Brain pericyte (primary cell): ENCODE results near the gene ITPKB.

Experiments
- DNase-seq: peaks from one replicate; pipeline ENCODE4 v3.0.0-alpha.2; 2012; ENCODE audit warnings: low read depth, low spot score

ITPKB gene

DNA sequence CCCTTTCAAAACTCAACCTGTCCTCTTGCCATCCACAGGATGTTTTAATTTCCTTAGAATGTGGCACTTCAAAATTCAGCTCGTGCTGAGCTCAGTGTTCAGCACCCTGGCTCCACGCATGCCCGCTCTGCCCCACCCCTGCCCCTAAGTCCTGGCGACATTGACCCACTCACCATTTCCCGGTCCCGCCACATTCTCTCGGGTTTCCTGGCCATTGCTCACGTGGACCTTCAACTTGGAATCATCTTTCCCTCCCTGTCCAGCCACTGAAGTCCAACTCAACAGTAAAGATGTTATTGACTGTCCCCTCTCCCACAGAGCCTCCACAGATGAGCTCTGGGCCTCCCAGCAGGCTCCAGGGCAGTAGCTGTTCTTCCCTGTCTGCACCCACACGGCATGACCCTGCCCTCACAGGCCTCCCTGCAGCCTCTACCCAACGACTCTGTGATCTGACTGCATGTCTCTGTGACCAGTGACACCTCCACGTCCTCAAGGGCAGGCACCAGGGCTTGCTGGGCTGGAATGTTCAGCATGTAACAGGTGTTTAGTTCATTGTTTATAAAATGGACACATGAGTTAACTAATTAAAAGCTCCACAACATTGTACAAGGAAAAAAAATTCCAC, 53.8 kb downstream of the ITPKB start:
- DNase-seq, result no peak

DNA sequence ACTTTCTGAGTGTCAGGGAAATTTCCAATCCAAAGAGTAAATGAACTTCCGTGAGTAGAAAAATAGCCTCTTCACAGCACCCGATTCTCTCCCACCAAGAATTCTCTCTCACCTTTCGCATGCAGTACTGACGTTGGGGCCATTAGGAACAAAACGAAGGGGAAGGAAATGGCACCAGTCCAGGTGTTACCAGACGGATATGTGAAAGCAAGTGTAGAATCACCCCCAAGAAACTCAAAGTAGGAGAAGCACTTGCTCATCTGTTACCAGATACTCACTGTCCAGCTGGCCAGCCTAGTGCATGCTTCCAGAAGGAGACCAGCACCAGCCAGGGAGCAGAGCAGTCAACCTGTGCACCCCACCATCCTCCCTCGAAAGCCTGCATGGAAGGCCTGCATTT, 55.1 kb downstream of the ITPKB start:
- no peak for DNase-seq

DNA sequence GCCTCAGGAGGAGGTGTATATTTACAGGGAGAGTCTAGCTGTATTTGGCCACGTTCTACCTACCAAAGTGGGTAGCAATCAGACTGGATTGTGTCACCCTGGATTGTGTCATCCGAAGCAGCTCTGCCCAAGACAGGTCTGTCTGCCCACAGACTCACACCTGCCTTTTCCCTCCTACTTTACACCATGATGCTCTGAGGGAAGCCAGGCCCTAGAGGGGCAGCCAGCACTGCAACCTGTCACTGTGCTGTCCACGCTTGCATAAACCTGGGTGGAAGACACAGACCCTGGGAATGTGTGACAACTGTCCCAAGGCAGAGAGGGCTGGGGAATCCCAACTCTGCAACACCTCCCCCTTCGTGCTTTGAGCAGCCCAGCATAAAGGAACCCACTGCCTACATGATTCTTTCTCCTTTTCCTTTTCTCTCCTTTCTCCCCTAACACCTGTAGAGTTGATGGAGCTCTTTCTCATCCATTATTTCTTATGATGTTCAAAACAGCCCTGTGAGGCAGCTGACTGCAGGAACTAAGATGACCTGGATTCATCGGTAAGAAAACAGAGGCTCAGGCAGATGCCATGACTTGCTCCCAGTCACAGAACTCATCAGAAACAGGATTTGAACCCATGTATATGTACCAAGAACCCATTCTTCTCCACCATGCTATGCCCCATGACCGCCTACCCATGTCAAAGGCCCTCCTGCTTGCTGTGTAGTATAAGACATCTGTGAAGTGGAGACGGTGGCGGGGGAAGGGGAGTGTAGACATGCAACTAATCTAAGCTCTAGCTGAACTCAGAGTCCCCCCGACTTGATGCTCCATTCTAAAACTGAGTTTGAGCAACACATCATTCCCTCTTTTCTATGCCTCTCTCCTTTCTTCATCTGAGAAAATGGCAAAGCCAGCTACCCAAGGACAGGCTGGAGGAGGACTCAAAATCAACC, 55.9 kb downstream of the ITPKB start:
- DNase-seq, result no peak

DNA sequence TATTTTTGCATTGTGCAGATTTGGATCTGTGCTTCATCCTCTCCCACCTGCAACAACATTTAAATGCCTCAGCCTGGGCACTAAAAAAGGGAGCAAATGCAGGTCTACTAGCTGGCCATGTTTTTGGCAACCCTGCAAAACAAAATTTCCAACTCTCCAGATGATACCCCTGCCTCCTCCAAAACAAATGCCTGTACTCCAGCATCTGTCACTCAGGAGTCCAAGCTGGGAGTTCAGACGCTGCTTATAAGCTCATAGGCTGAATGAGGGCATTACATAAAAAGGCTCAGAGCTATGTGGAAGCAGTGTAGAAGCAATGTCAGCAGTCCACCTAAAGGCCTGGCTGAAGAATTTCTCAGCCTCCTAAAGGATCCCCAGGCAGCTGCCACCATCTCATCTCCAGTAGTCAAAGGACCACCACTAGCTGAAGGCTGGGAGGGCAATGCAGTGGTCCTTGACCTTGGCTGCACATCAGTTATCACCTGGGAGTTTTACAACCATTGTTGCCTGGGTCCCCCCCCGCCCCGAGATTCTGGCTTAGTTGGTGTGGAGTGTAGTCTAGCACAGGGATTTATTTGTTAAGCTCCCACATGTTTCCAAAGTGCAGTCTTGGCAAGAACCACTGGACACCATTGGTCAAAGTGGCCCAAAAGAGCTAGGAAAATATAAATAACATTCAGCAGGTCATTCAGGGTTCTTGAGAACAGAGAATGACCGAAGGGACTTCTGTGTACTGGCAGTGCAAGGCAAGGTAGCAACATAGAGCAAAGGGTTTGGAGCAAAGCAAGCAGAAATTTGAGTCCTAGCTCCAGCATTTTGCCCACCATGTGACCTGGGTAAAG, 57.2 kb downstream of the ITPKB start:
- no peak for DNase-seq

DNA sequence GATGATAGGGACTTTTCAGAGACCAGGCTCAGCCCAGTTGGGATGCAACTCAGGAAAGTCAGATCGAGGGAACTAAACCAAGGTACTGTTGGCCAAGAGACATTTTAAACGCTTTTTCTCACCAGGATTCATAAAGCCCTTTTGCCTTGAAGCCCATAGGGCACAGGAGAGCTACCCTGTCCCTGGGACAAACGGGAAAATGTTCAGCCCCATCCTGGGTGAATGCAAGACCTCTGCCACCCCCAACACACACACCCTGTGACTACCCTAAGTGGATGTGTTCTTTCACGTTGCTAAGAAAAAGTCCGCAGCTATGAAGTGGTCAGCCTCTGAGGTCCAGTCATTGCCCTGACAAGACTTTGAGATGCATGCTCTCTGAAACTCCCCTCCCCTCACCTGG, 58.4 kb downstream of the ITPKB start:
- no peak for DNase-seq

DNA sequence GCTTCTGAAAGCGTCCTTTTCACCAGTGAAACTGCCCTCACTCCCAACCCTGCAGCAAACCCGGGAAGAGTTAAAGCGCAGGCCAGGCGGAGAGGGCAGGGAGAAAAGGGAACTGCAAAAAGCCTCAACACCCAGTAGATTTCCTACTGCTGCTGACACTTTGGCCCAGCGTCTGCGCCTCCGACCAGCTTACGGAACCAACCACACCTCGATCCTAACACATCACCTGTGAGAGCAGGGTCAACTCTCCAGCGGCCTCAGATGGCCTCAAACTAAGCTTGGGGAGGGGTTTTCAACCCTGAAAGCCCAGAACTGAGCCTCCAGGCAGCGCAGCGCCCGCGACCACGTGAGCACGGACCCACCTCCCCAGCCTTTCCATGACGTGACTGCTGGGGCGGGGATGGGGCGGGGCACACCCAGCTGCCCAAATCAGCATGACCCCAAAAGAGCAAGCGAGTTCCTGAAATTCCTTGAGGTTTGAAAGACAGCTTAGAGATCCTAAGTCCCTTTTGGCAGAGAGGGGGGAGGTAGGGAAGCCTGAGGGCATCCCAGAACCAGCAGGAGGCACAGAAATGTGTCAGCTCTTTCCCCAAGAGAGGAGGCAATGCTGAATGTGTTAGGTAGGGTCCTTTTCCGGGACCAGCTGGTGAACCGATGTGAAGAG, 59.1 kb downstream of the ITPKB start:
- DNase-seq, result no peak

DNA sequence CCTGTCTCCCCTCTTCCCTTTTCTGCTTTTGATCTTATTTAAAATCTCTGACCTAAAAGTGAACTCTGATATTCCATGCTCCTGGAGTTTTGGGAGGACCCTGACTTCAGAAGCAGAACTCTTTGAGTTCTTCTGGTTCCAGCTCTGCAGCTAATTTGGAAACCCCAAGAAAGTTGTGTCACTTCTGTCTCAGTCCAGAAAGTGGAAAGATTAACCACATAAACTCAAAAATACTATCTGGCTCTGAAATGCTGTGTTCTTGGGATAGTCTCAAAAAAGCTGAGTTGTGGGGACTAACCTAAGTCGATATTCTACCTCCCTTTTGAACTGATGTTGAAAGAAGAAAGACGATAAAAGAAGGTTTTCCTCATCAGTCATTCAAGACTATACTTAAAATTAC, 59.8 kb downstream of the ITPKB start:
- DNase-seq, result no peak

DNA sequence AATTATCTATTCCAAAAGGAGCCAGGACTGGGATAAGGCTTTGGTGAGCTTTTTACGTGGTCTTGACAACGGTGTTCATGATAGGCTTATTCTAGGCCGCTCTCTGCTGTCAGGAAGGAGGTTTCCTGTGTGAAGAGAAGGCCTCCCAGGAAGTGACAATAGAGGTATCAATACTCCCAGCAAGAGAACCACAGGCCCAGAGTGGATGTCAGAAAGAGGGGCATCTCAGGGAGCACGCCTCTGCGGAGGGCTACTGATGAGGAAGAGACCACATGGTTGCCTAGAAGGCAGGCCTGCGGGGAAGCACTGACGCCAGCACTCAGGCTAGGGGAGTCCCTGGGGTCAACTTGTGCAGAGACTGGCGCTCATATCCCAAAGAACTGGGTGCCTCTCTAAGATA, 60.4 kb downstream of the ITPKB start:
- DNase-seq, result no peak

DNA sequence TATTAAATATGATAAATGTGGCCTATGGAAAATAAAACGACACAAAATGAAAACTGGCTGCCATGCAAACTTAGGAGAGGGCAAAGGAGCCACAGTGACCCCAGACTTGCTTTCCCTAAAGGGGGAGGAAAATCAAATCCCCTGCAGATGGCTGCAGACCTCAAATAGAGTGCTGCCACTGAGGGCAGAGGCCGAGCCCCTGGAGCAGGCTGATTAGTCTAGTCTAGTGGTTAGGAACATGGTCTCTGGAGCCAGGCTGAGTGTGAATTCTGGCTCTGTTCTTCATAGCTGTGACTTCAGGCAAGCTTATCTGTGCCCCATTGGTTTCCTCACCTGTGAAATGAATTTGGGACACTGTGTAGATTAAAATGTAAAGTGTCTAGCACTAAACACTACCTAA, 60.8 kb downstream of the ITPKB start:
- DNase-seq, result no peak

DNA sequence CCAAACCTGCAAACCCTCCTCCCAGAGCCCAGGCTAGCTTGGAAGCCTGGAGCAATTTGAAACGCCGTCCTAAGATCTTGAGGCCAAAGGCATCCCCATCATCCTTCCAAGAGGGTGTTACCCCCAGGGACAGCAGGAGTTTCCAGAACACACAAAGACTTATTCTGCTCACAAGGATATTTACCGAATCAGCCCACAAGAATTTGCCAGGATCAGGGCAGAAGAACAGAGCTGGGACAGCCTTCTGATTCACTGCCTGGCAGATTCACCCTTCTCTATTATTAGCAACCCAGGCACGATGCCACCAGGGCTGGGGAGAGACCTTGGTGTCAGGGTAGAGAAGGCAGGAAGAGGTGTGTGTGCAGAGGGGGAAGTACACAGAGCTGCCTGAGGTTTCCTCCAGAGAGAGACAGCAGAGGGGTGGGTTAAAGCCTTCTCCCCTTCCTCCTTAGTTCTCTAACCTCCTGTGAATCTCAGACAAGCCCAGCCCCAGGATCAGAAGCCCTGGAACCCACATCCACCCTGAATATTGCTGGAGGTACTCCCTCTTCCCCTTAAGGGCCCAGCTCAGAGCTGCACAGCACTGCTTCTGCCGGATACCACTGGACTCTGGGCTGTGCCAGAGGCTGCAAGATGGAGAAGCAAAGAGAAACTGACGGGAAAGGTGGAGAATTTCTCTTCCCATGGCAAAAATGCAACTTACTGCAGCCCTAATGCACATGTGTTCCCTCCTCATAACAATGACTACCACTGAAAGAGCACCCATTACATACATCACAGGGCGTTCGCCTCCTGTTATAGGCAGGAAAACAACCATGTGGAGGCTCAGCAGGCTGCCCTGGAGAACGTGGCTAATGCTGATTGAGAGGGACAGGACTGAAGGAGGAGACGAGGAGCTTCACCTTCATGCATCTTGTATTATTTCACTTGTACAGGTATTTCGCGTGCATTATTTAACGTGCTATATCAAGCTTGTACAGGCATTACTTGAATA, 61.8 kb downstream of the ITPKB start:
- DNase-seq, result no peak

DNA sequence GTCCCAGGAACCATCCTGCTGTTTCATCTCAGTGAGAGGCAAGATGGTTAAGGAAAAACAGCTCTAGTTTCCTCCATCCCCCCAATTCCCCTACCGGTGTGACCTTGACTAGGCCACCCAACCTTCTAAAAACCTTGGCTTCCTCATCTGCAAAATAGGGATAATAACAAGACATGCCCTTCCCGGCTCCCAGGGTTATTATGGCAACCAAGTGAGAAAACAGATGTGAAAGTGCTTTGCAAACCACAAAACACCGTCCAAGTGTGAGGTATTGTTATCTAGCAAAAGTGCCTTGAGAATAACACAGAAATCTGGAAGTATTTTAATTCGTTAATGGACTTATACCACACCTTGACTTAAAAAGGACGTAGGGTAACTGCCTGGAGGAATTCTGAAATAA, 62.7 kb downstream of the ITPKB start:
- no peak for DNase-seq

DNA sequence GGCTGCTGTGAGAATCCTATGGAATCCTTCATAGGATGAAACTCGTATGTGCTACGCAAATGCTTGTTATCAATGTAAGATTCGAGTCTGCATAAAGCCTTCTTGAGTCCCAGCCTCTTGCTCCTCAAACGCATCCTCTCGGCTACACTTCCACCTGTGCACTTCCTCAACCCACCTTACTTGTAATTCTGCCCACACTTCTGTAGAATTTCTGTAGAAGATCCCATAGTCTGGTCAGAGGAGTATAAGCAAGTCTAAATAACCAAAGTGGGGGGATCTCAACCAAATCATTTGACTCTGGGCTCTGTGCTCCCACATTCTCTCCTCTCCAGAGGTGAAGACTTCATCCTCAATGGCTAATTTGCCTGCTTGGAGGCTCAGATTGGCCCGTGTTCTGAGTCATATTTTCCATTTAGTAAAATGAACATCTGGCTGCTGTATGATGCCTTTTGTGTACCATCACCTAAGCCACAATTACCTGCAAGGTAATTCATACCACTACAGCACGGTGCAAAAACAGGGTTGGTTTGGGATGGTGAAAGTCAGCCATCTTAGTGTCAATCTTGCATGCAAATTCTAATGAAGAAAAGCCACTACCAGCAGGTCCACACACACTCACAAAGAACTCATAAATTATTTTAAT, 63.2 kb downstream of the ITPKB start:
- DNase-seq, result no peak

DNA sequence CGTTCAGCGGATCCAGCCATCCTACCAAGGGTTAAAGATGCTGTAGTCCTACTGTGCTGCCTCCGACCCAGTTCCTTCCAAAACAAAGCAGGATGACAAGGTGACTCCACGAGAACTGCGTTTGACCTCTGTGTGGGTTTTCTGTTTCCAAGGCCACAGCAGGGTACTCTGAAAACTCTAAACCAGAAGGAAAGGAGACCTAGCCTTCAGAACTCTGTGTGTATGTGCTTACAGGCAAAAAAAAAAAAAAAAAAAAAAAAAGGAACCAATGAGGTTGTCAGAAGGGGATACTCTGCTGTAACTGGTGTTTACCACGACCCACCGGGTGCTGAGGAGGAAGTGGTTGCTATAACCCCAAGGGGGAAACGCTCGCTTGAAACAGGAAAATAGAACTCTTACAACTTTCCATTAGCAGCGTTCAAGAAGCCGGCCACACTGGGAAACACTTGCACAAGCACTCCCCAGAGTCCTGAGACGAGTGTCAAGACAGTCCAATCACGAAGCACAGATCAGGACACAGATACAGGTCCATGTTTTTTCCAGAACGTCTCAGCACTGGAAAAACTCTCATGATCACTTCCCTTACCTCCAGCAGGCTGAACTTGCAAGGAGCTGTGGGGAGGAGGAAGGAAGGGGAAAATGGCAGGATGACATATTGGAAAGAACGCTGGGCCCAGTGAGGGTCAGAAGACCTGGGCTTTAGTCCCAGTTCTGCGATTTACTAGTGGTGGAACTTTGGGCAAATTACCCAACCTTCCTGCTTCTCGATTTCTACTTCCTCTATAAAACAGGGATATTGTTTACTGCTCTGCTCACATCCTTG, 64.0 kb downstream of the ITPKB start:
- no peak for DNase-seq

DNA sequence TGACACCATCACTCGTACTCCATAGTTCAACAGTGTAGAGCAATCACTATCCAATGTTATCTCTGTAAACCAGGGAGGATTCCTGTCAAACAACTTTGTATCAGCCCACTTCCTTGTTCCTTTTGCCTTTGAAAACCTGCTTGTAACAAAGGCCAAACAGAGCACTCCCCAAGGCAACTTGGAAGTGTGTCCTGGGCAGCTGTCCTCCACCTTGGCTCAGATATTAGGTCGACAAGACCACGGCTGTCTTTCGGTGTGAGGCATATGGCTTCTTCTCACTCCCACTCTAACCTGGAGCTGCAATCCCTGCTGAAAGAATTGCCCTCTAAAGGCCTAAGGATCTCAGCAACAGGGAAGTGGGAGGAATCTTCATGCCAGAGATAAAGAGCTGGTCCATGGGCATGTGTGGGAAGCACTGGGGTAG, 66.7 kb downstream of the ITPKB start:
- DNase-seq, result no peak

DNA sequence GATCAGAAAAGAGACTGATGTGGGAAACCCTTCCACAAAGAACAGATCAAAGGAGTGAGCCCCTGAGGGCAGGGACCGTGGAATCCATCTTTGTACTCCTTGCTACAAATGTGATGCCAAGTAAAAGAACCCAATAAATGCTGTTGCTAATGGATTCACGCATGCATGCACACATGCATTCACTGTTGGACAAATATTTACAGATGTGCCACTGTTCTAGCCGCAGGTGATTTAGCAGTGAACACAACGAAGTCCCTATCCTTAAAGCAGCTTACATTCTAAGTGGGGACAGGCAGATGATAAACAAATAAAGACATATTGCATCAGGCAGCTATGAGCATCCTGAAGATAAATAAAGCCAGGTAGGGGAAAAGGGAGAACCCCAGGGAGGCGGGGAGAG, 67.8 kb downstream of the ITPKB start:
- no peak for DNase-seq

DNA sequence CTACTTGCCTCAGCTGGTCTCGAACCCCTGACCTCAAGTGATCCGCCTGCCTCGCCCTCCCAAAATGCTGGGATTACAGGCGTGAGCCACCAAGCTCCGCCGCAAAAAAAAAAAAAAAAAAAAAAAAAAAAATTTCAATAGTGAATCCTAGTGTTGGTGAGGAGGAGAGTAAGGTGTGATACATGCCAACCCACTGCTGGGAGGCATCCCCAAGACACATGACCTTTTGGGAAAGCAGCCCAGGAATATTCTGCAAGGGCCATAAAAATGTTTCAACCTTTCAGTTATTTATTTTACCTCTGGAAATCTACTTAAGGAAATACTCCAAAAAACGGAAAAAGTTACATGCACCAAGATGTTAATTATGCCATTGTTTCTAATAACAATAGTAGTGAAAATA, 69.0 kb downstream of the ITPKB start:
- DNase-seq, result no peak

DNA sequence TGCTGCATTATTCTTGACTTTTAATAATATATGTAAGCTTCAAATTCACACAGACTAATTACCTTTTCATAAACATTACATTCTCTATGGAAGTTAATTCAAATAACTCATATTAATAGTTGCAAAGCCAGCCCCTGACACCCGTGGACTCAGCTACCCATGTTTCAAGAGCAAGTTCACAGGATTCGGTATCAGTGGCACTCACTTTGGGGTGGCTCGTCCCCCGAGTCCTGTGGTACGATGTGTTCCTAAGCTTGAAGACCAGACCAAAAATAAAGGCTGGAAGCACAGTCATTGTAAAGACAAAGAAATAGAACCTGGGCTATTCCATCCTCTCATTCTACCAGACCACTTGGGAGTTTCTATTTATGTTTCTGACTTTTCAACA, 70.9 kb downstream of the ITPKB start:
- DNase-seq, result no peak

DNA sequence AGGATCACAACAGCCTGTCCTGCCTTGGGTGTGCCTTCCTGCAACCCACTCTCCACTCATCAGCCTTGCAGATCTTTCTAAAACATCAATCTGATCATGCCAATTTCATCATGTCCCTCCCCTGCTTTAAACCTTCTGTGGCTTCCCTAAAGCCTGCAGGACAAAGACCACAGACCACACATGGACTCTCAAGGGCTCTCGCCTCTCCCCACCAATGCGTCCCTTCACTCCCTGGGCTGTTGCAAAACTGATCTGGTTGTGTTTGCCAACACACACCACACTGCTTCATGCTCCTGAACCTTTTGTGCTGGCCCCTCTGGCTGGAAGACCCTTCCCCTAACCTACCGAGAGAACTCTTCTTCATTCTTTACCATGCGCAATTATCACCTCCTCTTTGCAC, 72.4 kb downstream of the ITPKB start:
- DNase-seq, result no peak

DNA sequence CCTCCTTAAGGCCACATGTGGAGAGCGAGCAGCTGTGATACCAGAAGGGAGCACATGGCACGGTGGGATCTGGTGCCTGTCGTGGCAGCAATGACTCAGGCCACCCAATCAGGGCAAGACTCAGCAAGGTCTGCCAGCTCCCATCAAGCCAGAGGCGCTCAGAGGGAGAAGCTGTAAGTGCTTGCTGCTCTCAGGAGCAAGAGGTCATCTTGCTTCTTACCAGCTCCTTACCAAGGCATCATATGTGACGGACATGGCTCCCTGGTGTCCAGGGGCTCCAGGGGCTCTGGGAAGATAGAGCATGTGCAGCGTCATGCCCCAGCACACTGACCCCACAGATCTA, 72.9 kb downstream of the ITPKB start:
- no peak for DNase-seq
